ENCODE results near the gene FAM180A.
A peak's percentile ranks its signal among the peaks of the same experiment; 100 is the strongest.

The FAM180A gene

GRCh38 chr7:135716677-135717238 is 31.9 kb downstream of the FAM180A start:
- H3K36me3 ChIP-seq, result no peaks in the 10 kb centered on the region
- no peak for DNase-seq
- H3K27me3 ChIP-seq, result no peaks in the 10 kb centered on the region
- no peak overlapping the region for H3K27ac ChIP-seq
- H3K9me3 ChIP-seq, result no peaks in the 10 kb centered on the region
- peaks cover 0 to 32% (median 14%) of the 10 kb centered on the region in 4 donors for H3K4me1 ChIP-seq
- H3K4me3 ChIP-seq, result no peak overlapping the region
- intact Hi-C loops (cut with DNase I; ENCODE audit: low total_unique reads), result loop anchor here (10.0 kb wide), 1 partner anchor 78 kb away; no protein-coding TSS in a partner anchor
- no peak for TF ChIP-seq CTCF (IDR thresholded peaks at IDR 0.05)

GRCh38 chr7:135715673-135716072 is 32.9 kb downstream of the FAM180A start:
- no peak overlapping the region for H3K4me3 ChIP-seq
- peaks cover 0 to 32% (median 18%) of the 10 kb centered on the region in 4 donors for H3K4me1 ChIP-seq
- no peak for TF ChIP-seq CTCF (IDR thresholded peaks at IDR 0.05)
- no peaks in the 10 kb centered on the region for H3K27me3 ChIP-seq
- H3K9me3 ChIP-seq, result no peaks in the 10 kb centered on the region
- H3K27ac ChIP-seq, result no peak overlapping the region
- intact Hi-C loops (cut with DNase I; ENCODE audit: low total_unique reads), result loop anchor here (10.0 kb wide), 1 partner anchor 79 kb away; no protein-coding TSS in a partner anchor
- no peak for DNase-seq
- H3K36me3 ChIP-seq, result no peaks in the 10 kb centered on the region

DNA sequence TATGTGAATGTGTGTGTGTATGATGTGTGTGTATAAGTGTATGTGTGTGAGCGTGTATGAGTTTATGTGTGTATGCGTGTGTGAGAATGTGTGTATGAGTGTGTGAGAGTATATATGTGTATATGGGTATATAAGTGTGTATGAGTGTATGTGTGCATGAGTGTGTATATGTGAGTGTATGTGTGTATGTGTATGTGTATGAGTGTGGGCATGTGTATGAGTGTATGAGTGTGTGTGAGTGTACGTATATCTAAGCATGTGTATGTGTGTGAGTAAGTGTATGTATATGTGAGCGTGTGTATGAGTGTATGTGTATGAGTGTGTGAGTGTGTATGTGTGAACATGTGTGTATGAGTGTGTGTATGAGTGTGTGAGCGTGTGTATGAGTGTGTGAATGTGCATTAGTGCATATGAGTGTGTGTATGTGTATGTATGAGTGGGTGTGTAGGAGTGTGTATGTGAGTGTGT is 33.5 kb downstream of the FAM180A start:
- Histone ChIP-seq H3K27me3 (no peaks in the 10 kb centered on the region), H3K36me3 (no peaks in the 10 kb centered on the region), H3K27ac (peak overlapping the region in 1 of 2 donors; percentile 66), H3K4me3 (no peak overlapping the region), H3K4me1 (peaks cover 0 to 32% (median 19%) of the 10 kb centered on the region in 4 donors), H3K9me3 (no peaks in the 10 kb centered on the region)
- no peak for TF ChIP-seq CTCF (IDR thresholded peaks at IDR 0.05)
- intact Hi-C loops (cut with DNase I; ENCODE audit: low total_unique reads), result loop anchor here (10.0 kb wide), 1 partner anchor 80 kb away; no protein-coding TSS in a partner anchor
- no peak for DNase-seq

GRCh38 chr7:135714534-135715009 is 34.0 kb downstream of the FAM180A start:
- H3K27ac ChIP-seq, result peak overlapping the region; percentile 66 to 78
- no peaks in the 10 kb centered on the region for H3K27me3 ChIP-seq
- TF ChIP-seq CTCF (IDR thresholded peaks at IDR 0.05), result no peak
- no peaks in the 10 kb centered on the region for H3K9me3 ChIP-seq
- intact Hi-C loops (cut with DNase I; ENCODE audit: low total_unique reads), result loop anchor here (10.0 kb wide), 1 partner anchor 80 kb away; no protein-coding TSS in a partner anchor
- peaks cover 0 to 32% (median 19%) of the 10 kb centered on the region in 4 donors for H3K4me1 ChIP-seq
- no peak for DNase-seq
- H3K36me3 ChIP-seq, result no peaks in the 10 kb centered on the region
- no peak overlapping the region for H3K4me3 ChIP-seq

- Histone ChIP-seq H3K4me1 (peaks cover 0 to 31% (median 19%) of the 10 kb centered on the region in 4 donors), H3K4me3 (no peak overlapping the region), H3K9me3 (no peaks in the 10 kb centered on the region), H3K27me3 (no peaks in the 10 kb centered on the region), H3K27ac (peak overlapping the region; percentile 66 to 78), H3K36me3 (no peaks in the 10 kb centered on the region)
- DNase-seq, result no peak
- TF ChIP-seq CTCF (IDR thresholded peaks at IDR 0.05), result no peak
- intact Hi-C loops (cut with DNase I; ENCODE audit: low total_unique reads), result loop anchor here (10.0 kb wide), 1 partner anchor 81 kb away; no protein-coding TSS in a partner anchor
These were observed 34.7 kb downstream of the FAM180A start for GRCh38 chr7:135713836-135714470.
